HG02884 (cell line): ENCODE data around the gene TSPYL1.
"Not testable (repeated sequence)": the region's sequence is repeated elsewhere in the genome, so short reads cannot be mapped to it uniquely, and the experiment has no call there.

Source experiments
- ATAC-seq: cut with Tn5 transposase; IDR thresholded peaks from one replicate; pipeline ENCODE4 v1.9.1; 2021; ENCODE audit warnings: mild to moderate bottlenecking, moderate library complexity; ENCODE audit not compliant: unreplicated experiment

The TSPYL1 gene

DNA sequence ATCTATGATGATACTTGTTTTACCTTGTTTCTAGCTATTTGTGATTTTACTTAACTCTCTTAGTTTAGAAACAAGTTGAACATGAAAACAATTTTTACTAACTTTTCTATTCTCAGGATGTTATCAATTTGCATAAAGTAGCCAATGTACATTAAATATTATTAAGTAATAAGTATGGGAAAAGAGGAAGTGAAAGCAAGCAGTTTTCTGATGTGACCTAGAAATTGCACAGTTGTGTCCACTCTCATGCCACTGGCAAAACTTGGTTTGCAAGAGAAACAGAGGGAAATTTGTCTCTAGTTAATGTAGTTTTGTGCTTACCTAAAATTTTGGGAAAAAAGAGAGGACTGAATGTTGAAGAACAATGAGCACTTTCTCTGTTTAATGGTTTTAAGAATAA is 19.2 kb upstream of the TSPYL1 start:
- ATAC-seq, result no peak

DNA sequence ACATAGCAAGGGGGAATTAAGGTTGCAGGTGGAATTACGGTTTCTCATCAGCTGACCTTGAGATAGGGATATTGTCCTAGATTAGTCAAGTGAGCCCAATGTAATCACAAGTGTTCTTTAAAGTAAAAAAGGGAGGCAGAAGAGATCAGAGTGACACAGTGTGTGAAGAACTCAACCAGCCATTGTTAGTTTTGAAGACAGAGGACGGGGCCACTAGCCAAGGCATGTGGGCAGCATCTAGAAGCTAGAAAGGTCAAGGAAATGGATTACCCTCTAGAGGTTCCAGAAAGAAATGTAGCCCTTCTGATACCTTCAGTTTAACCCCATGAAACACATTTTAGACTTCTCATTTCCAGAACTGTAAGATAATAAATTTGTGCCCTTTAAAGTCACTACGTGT is 18.5 kb upstream of the TSPYL1 start:
- no peak for ATAC-seq

DNA sequence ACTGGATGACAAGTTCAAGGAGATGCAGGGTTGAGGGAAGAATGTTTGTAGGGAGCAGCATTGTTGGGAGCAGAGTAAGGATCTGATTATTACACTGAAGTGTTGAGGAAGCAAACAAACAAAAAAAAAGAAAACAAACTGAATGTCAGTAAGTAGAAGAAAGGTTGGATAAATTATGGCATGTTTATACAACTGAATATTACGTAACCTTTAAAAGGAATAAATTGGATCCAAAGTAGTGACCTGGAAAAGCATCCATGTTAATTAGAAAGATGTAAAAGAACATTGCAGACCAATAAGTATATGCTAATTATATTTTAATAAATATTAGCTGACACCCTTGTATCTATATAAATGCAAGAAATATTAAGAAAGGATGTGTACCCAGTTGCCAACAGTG is 12.8 kb upstream of the TSPYL1 start:
- no peak for ATAC-seq

- ATAC-seq, result no peak
Measured at GRCh38 chr6:116291701-116292396, 12.1 kb upstream of the TSPYL1 start.

DNA sequence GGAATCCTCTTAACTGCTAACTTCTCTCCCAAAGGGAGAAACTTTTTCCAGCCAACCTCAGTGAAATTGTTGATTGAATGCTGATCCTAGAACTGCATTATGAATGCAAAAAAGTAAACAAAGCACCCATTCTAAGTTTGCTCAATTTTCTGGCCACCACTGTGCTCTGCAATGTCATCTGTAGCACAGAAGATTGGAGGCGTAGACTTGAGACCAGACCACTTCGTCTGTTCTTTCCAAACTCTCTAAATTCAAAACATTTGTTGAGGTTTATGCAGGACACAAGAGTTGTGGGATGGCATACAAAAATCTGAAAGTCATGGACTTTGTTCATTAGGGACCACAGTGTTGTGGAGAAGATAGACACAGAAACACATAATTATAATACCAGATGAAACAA is 11.1 kb upstream of the TSPYL1 start:
- ATAC-seq, result no peak

- no peak for ATAC-seq
Measured at GRCh38 chr6:116289876-116290275, 10.1 kb upstream of the TSPYL1 start.

DNA sequence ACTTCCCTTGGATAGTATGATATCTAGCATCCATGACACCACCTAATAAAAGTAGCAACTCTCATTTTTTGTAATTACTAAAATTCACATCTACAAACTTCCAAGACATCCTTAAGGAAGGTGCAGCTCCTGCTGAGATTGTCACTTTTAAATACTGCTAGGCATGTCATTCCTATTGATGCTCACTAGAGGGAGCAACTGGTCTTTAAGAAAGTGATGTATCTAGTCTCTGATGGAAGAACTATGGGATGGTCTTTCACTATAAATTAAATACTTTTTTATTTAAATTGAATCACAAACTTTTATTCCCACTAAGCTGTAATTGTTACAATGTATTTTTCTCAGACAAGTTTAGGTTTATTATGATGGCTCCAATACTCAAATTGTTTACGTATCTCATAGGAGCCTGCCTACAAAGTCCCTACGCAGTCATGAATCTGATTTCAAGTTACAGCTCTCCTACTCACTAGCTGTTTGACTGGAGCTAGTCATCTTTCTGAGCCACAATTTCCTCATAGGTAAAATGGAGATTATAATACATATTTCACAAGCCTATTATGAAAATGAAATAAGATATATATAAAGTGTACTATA is 8.1 kb upstream of the TSPYL1 start:
- peak; percentile 66 for ATAC-seq

DNA sequence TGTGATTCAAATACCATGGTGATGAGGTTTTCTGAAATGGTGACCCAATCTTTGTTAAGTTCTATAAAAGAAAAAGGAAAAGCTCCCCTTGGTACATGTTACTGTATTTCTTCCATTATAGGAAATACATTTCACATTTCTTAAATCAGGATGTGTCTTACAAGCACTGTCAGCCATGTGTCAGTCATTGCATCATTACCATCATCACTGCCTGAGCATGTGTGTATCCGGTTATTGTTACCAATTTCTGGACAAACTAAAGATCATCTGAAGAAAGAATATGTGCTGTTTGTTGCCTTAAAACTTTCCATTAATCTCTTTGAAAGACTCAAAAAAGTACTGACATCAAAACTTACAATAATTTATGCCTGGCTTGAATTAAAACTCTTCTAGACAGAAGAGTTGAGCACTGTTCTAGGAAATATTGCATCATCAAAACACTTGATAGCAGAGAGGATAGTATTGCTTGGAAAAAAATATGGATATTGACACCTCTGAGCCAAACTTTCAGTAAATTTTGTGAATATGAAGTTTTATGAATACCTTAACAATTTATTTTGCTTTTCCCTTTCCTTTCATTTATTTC is 7.1 kb upstream of the TSPYL1 start:
- ATAC-seq, result no peak

GRCh38 chr6:116284984-116285383 is 5.3 kb upstream of the TSPYL1 start:
- not testable (repeated sequence) for ATAC-seq

GRCh38 chr6:116283191-116283590 is 3.5 kb upstream of the TSPYL1 start:
- ATAC-seq, result no peak

DNA sequence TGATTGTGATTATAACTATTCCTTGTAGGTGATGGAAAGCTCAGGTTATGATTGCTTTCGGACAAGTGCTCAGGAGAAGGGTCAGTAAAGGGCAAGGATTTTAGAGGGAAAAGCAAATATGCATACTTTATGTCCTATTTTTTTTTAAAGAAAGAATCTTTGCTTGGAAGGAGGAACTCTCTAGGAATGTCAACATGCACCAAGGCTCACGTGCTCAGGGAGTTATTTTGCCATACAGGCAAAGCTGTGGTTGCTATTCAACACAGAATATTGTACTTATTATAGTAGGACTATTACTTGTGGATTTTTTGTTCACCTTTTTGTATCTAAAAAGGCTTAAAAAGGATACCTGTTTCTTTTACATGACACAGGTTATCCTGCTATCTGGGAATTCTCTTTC is 3.0 kb upstream of the TSPYL1 start:
- ATAC-seq, result no peak

DNA sequence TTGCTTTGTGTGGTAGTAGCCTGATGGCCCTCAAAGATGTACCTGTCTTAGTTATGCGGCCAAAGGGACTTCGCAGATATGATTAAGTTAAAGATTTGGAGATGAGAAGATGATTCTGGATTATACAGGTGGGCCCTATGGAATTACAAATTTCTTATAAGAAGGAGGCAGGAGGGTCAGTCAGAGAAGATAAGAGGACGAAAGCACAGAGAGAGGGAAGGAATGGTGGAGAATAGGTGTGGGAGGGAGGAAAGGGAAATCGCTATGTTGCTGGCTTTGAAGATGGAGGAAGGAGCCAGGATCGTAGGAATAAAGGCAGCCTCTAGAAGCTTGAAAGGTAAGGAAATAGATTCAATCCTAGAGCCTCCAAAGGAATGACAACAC is 1.2 kb upstream of the TSPYL1 start:
- ATAC-seq, result no peak

DNA sequence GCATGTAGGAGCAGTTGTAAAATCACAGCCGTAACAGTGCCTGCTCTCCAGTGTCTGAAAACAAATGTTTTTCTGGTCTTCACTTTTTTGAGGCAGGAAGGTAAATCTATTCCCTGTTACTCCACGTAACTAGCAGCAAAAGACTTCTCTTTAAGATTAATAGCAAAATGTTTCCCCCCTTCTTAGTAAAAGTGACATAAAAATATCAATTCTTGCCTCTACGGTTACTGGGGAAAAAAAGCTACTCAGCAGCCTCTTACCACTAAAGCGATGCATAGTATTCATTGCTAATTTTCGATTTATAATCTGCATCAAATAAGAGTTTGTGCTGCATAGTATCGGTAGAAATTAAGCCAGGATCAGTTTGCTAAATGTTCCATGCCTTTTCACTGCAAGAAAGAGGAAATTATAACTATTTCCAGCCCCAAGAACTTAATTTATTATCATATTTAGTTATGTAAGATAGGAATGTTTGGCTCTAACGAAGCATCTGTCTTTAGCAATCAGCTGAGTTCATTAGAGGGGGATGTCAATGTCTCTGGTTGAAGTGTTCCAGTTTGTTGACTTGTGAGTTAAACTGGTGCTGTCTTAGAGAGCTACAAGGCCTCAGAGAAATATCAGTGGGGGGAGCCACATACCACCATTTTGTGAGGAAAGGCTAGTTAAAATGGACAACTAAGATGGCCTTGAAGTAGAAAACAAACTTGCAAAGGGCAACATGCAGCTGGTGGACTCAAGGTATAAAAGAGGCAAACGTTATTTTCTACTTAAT is 617 bp upstream of the TSPYL1 start:
- ATAC-seq, result no peak

DNA sequence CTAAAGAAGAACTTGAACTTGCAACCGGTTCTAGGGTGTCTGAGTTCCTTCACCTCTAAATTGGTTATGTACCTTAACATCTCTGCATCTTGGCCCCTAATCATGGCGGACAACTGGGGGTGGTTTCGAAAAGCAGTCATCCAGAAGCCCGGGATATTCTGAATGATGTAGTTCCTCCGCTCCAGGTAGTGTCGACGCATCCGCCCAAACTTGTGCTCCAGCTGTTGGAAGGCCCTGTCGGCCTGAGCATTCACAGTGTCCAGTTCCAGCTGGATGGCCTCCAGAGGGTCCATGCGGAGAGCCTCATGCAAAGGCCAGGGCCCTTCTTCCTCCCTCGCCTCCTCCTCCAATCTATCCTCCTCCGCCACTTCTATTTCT is 887 bp downstream of the TSPYL1 start:
- ATAC-seq, result peak; percentile 1

- no peak for ATAC-seq
Measured at GRCh38 chr6:116278481-116278829, 1.3 kb downstream of the TSPYL1 start.

GRCh38 chr6:116277124-116277523 is 2.6 kb downstream of the TSPYL1 start:
- no peak for ATAC-seq

DNA sequence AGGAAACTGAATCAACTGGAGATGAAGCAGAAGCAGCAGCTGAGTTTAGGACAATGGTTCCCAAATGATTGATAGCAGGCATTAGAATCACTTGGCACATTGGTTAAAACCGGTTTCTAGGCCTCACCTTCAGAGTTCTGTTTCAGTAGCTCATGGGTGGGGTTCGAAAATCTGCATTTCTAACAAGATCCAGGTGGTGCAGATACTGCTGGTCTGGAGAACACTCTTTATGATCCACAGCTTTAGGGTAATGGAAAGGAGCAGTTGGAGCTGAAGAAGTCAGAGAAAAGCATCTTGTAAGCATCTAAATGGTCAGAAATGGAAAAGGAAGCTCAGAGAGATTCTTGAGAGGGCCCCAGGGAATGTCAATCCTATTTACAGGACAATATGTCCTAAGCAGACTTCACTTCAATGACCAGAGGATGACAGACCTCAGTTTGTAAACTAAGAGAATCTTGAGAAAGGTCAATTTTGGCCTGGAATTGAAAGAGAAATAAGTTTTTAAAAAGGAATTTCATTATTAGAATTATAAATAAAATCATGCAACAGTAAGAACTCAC is 8.5 kb downstream of the TSPYL1 start:
- ATAC-seq, result no peak

- ATAC-seq, result peak; percentile 85
Measured at GRCh38 chr6:116268589-116269293, 11.0 kb downstream of the TSPYL1 start.

DNA sequence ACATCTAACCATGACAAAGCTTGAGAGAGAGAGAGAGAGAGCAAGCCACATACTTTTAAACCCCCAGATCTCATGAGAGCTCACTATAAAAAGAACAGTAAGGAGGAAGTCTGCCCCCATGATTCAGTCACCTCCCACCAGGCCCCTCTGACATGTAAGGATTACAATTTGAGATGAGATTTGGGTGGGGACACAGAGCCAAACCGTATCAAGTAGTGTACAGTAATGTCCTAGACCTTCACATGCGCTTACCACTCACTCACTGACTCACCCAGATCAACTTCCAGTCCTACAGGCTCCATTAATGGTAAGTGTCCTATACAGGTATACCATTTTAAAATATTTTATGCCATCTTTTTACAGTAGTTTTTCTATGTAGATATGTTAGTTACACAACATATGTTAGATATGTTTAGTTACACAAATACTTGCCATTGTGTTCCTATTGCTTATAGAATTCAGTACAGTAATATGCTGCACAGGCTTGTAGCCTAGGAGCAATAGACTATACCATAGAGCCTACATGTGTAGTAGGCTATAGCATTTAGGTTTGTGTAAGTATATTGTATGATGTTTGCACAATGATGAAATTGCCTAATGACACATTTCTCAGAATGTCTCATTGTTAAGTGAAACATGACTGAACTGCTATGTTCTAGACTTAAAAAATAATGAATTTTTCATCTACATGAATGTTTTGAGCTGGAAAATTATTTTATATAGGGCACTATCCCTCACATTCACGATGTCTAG is 11.7 kb downstream of the TSPYL1 start:
- ATAC-seq, result peak; percentile 24

- no peak for ATAC-seq
Measured at GRCh38 chr6:116266803-116267202, 12.9 kb downstream of the TSPYL1 start.
